WTC11 (cell line): ENCODE results near the gene QRFP.

Source experiments
- CREB1 ChIP-seq: sonication (generic); formaldehyde crosslinking; IDR thresholded peaks from 2 replicates; pipeline ENCODE4 v1.8.0; 2023; ENCODE audit warnings: mild to moderate bottlenecking, missing genetic modification reagents
- JAZF1 ChIP-seq: fragments of 250-450 bp; sonication (Bioruptor Pico); IDR thresholded peaks from 2 replicates; pipeline ENCODE4 v1.9.0; 2021; ENCODE audit warnings: moderate library complexity, mild to moderate bottlenecking, inconsistent platforms
- TF ChIP-seq, protein P1 (sequence below): fragments of 200-600 bp; IDR thresholded peaks from 2 replicates; pipeline ENCODE4 v1.8.0; 2022; ENCODE audit warnings: antibody characterized with exemption

DNA sequence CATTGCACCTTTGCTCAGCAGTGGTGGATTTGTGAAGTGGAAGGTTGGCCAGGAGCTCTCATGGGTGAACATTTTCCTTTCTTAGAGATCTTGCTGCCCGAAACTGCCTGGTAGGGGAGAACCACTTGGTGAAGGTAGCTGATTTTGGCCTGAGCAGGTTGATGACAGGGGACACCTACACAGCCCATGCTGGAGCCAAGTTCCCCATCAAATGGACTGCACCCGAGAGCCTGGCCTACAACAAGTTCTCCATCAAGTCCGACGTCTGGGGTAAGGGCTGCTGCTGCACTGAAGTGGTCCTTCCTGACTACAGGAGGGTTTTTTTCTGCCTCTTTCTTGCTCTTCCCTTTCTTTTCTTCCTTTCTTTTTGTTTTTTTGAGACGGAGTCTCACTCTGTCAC, 21.8 kb downstream of the QRFP start:
- no peak for TF ChIP-seq CREB1
- no peak for TF ChIP-seq JAZF1 (CRISPR knock-in tag)
- TF ChIP-seq, protein P1, sequence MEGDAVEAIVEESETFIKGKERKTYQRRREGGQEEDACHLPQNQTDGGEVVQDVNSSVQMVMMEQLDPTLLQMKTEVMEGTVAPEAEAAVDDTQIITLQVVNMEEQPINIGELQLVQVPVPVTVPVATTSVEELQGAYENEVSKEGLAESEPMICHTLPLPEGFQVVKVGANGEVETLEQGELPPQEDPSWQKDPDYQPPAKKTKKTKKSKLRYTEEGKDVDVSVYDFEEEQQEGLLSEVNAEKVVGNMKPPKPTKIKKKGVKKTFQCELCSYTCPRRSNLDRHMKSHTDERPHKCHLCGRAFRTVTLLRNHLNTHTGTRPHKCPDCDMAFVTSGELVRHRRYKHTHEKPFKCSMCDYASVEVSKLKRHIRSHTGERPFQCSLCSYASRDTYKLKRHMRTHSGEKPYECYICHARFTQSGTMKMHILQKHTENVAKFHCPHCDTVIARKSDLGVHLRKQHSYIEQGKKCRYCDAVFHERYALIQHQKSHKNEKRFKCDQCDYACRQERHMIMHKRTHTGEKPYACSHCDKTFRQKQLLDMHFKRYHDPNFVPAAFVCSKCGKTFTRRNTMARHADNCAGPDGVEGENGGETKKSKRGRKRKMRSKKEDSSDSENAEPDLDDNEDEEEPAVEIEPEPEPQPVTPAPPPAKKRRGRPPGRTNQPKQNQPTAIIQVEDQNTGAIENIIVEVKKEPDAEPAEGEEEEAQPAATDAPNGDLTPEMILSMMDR = no peak
